GM10266 (cell line): ENCODE data around the gene PARP6.

Experiments used
- DNase-seq: peaks from one replicate; pipeline ENCODE4 v3.0.0; 2012; ENCODE audit errors: extremely low spot score
- CTCF ChIP-seq: IDR thresholded peaks from 2 replicates; pipeline ENCODE4 v1.5.1; 2012; ENCODE audit warnings: mild to moderate bottlenecking, low read depth; ENCODE audit not compliant: control insufficient read depth, insufficient read depth; ENCODE audit errors: missing control alignments

The PARP6 gene

GRCh38 chr15:72227192-72227586 lies 45.2 kb downstream of the PARP6 start:
- no peak for DNase-seq
- TF ChIP-seq CTCF: no peak

DNA sequence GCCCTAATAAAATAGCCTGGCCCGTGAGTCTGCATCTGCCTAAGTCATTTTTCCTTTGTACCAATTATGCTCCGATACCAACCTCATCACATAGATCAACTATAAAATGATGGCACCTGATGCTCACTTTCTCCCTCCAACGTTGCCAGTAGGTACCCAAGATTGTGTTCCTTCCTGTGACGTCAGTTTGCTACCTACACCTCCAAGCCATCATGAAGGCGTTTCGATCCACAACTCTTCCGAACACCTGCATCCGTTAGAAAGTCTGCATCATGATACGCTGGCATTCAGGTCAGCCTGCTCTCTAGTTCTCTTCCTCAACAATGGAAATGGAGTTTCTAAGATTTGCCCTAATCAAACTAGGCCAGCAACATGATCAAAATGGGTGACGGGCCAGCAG lies 49.1 kb downstream of the PARP6 start:
- no peak for TF ChIP-seq CTCF
- no peak for DNase-seq

DNA sequence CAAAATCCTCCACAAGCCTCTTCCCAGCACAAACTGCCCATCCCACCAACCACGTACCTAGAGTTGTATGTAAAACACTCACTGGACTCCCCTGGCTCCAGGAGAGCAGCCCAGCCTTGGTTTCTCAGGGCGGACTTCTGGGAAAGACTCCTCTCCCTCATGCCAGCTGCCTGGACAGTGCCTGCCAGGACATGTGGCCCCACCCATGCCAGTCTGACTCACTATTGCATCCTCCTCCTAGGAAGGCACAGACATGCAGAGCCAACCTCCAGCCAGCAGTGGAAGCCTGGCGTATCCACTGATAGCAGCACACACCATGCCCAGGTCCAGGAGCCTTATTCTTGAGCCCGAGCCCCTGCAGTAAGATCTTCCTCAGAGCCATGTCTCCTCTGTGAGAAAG lies 50.0 kb downstream of the PARP6 start:
- no peak for TF ChIP-seq CTCF
- DNase-seq: no peak

- TF ChIP-seq CTCF: no peak
- no peak for DNase-seq
These were observed 51.7 kb downstream of the PARP6 start for GRCh38 chr15:72220687-72221086.

GRCh38 chr15:72217216-72217615 lies 55.1 kb downstream of the PARP6 start:
- TF ChIP-seq CTCF: no peak
- DNase-seq: no peak

DNA sequence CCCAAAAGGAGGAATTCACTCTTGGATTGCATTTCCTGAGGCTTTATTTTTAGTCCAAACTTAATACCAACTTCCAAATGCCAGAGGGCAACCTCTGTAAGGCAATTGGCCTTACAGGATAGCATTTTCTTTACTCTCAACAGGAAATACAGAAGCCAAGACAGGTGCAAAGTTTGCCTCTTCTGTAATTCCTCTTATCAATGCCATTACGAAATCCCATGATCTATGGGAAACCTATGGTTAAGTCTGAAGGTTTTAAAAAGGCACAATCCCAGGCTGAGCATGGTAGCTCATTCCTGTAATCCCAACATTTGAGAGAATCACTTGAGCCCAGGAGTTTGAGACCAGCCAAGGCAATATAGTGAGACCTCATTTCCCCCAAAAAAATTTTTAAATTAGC lies 56.3 kb downstream of the PARP6 start:
- DNase-seq: no peak
- TF ChIP-seq CTCF: no peak

DNA sequence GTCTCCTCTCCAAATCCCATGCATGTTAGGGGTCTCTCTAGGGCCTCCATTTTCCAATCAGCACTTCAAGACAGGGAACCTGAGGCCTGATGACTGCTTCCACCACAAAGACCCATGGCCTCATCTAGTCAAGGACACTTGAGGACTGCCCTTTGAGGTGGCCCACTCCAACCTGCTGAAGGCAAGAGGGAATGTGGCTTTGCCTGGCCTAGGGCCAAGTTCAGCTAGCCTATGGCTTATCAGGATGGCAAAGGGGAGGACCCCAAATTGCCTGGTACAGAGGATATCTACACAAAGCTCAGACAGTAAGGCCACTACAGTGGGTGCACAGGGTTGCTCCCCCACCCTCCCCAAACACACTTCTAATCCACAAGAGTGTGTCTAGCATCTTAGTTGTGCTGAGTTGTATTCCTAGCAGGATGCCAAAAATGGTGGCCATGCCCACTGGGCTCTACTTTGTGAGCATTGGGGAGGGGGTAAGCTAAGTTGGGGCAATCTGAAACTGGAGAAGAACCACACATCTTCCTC lies 64.7 kb downstream of the PARP6 start:
- TF ChIP-seq CTCF: no peak
- no peak for DNase-seq
